GM21529 (cell line): ENCODE data around the gene C4BPA.

Source experiments
- ATAC-seq: cut with Tn5 transposase; IDR thresholded peaks from one replicate; pipeline ENCODE4 v1.9.1; 2021; ENCODE audit not compliant: unreplicated experiment

Gene C4BPA

DNA sequence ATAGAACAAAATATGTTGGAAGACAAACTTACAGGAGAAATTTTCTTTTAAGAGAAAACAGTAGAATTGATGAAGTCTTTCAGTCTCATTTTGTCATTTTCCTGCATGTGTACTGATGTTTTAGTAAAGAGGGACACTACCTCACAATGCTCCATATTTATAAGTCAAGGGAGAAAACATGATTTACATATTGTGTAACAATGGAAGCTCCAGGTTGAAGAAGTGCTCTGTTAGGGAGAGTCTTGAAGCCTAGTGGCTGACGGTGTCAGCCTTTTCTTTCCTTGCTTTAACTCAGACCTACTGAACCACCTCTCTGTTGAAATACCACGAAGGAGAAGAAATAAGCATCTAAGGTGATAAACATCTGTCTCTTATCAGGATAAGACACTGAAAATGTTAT, 75.0 kb downstream of the C4BPA start:
- ATAC-seq: no peak

DNA sequence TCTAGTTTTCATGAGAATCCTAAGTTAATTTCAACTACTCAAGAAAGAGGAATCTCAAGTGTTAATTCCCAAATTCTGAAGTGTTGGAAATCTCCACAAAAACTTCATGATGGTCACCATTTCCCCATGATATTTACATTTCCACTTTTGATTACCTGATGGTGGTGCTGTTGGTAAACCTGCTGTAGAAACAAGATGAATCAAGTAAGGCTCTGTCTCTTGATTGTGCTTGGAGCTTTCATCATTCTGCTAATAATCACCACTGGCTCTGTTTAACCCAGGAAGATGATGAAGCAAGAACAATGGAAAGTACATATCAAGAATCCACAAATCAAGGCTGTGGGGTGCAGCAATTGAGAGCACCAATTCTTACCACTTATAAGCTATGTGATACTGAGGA, 77.8 kb downstream of the C4BPA start:
- ATAC-seq: no peak

DNA sequence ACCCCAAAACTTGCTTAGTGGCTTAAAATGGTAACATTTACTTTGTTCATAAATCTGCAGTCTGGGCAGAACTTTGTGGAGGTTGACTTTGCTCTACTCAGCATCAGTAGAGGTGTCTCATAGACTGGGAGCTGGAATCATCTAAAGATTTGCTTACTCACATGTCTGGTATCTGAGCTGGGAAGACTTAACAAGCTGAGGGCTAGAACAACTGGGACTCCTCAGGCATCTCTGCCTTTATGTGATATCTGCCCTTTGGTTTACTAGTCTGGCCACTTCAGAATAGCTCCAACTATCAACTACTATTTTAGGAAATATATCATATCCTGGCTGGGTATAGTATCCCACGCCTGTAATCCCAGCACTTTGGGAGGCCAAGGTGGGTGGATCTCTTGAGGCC, 82.5 kb downstream of the C4BPA start:
- no peak for ATAC-seq

DNA sequence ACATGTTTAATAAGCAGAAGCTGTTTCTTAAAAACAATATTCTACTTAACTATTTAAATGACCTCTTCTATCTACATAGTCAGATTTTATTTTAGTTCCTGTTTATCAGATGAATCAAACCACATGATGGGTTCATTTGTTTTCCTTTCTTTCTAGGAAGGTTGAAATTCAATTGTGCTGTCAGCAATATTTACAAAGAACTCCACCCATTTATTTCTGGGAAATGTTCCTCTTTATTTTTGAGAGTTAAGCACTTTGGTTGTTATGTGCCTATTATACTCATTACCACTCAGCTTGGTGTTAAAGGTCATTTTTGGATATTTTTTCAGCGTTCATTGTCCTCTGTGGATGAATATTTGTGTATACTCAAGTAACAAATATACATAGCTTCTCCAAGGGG, 84.9 kb downstream of the C4BPA start:
- no peak for ATAC-seq

DNA sequence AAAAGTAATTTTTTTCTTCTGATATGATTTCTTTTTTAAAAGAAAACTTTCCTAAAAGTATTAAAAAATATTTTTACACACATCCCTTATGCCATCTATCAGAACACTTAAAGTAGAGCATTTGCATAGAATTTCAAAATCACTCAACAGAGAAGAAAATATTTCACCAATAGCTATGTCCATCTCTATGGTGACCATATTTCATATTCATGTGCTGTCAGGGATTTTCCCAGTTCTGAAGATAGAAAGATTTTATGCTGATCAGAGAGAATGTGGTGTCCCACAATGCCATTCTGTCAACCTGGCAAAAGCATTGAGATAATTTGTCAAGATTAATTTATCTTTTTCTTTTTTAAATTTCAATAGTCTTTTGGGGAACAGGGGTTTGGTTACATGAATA, 87.0 kb downstream of the C4BPA start:
- ATAC-seq: no peak

DNA sequence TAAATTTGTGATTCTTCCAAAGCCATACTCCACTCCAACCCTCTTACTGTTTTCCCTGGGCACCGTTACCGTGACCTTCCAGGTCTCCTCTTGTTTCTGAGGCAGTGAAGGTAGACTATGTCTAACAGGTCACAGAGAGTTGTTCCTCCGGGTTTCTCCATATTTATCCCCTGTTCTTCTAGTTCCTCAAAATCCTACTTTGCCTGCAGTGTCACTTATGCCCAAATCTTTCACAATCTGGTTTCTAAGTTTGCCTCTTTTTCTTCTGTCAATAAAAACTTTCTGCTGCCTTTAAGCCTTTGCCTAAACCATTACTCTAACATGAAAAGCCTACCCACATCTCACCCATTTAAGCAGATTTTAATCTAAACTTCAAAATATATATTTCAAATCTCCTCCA, 87.7 kb downstream of the C4BPA start:
- no peak for ATAC-seq

DNA sequence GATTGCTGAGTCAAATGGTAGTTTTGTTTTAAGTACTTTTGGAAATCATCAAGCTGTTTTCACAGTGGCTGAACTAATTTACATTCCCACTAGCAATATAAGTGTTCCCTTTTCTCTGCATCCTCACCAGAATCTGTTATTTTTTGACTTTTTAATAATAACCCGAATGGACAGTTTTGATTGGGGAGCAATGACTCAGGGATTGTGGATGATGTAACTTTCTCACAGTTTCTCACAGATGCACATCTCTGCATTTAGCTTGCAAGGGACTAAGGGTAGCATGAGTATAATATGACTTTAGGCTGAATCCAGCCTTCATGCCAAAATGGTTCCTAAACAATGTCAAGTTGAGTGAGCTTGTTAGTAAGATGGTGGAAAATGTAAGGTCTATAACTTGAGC, 90.2 kb downstream of the C4BPA start:
- ATAC-seq: no peak
